ENCODE results near the gene AGBL1.

Gene AGBL1

GRCh38 chr15:86714241-86714640, 634.6 kb downstream of the AGBL1 start:
- TF ChIP-seq EZH2 (IDR thresholded peaks at IDR 0.05; ENCODE audit: borderline replicate concordance, low read depth, low read length, severe bottlenecking) (no peak), CTCF (IDR thresholded peaks at IDR 0.05; ENCODE audit: borderline replicate concordance, extremely low read depth, low read length, poor library complexity, severe bottlenecking) (no peak)
- DNase-seq (no peak), ATAC-seq (ENCODE audit: insufficient read depth, low read depth) (no peak)
- Histone ChIP-seq H3K4me3 (ENCODE audit: low read depth in 1 of 2, low read length in 2 of 2) (no peak overlapping the region), H3K27ac (ENCODE audit: low read length) (no peak overlapping the region), H3K9me3 (ENCODE audit: insufficient read depth, low read length, severe bottlenecking) (no peaks in the 10 kb centered on the region), H2AFZ (ENCODE audit: low read depth, low read length) (no peak overlapping the region), H3K27me3 (ENCODE audit: insufficient read depth, low read length, poor library complexity) (no peaks in the 10 kb centered on the region), H3K4me1 (ENCODE audit: insufficient read depth, low read length) (no peaks in the 10 kb centered on the region), H3K4me2 (ENCODE audit: insufficient read depth, low read length) (no peak overlapping the region), H3K79me2 (ENCODE audit: insufficient read depth, low read length) (no peaks in the 10 kb centered on the region), H3K36me3 (ENCODE audit: insufficient read depth, low read length) (no peaks in the 10 kb centered on the region), H3K9ac (ENCODE audit: low read depth, low read length) (no peak overlapping the region), H4K20me1 (ENCODE audit: insufficient read depth, low read length) (no peaks in the 10 kb centered on the region)

- Histone ChIP-seq H3K9ac (ENCODE audit: low read depth, low read length) (no peak overlapping the region), H2AFZ (ENCODE audit: low read depth, low read length) (no peak overlapping the region), H3K36me3 (ENCODE audit: insufficient read depth, low read length) (no peaks in the 10 kb centered on the region), H3K27ac (ENCODE audit: low read length) (no peak overlapping the region), H3K4me3 (ENCODE audit: low read depth in 1 of 2, low read length in 2 of 2) (no peak overlapping the region), H3K4me2 (ENCODE audit: insufficient read depth, low read length) (no peak overlapping the region), H3K27me3 (ENCODE audit: insufficient read depth, low read length, poor library complexity) (no peaks in the 10 kb centered on the region), H3K79me2 (ENCODE audit: insufficient read depth, low read length) (no peaks in the 10 kb centered on the region), H3K9me3 (ENCODE audit: insufficient read depth, low read length, severe bottlenecking) (no peaks in the 10 kb centered on the region), H3K4me1 (ENCODE audit: insufficient read depth, low read length) (no peaks in the 10 kb centered on the region), H4K20me1 (ENCODE audit: insufficient read depth, low read length) (no peaks in the 10 kb centered on the region)
- ATAC-seq (ENCODE audit: insufficient read depth, low read depth): no peak
- DNase-seq: no peak
- TF ChIP-seq EZH2 (IDR thresholded peaks at IDR 0.05; ENCODE audit: borderline replicate concordance, low read depth, low read length, severe bottlenecking) (no peak), CTCF (IDR thresholded peaks at IDR 0.05; ENCODE audit: borderline replicate concordance, extremely low read depth, low read length, poor library complexity, severe bottlenecking) (no peak)
These were observed 646.0 kb downstream of the AGBL1 start for GRCh38 chr15:86725628-86726027.

- no peak overlapping the region for H3K27ac ChIP-seq (ENCODE audit: low read length)
- no peak for DNase-seq
These were observed 655.8 kb downstream of the AGBL1 start for GRCh38 chr15:86735247-86736040.

More at GRCh38 chr15:86735247-86736040, 655.8 kb downstream of the AGBL1 start:
- H3K4me3 ChIP-seq (ENCODE audit: low read depth in 1 of 2, low read length in 2 of 2): no peak overlapping the region
- H3K9me3 ChIP-seq (ENCODE audit: insufficient read depth, low read length, severe bottlenecking): no peaks in the 10 kb centered on the region
- no peak for ATAC-seq (ENCODE audit: insufficient read depth, low read depth)
- H3K9ac ChIP-seq (ENCODE audit: low read depth, low read length): no peak overlapping the region
- no peaks in the 10 kb centered on the region for H3K27me3 ChIP-seq (ENCODE audit: insufficient read depth, low read length, poor library complexity)
- TF ChIP-seq EZH2 (IDR thresholded peaks at IDR 0.05; ENCODE audit: borderline replicate concordance, low read depth, low read length, severe bottlenecking) (no peak), CTCF (IDR thresholded peaks at IDR 0.05; ENCODE audit: borderline replicate concordance, extremely low read depth, low read length, poor library complexity, severe bottlenecking) (no peak)
- no peaks in the 10 kb centered on the region for H3K79me2 ChIP-seq (ENCODE audit: insufficient read depth, low read length)
- H3K4me1 ChIP-seq (ENCODE audit: insufficient read depth, low read length): no peaks in the 10 kb centered on the region
- no peak overlapping the region for H3K4me2 ChIP-seq (ENCODE audit: insufficient read depth, low read length)
- no peak overlapping the region for H2AFZ ChIP-seq (ENCODE audit: low read depth, low read length)
- H3K36me3 ChIP-seq (ENCODE audit: insufficient read depth, low read length): no peaks in the 10 kb centered on the region
- H4K20me1 ChIP-seq (ENCODE audit: insufficient read depth, low read length): no peaks in the 10 kb centered on the region

Measured in DND-41 (cell line).